Chondrocyte (in vitro differentiated cells): ENCODE measurements around the gene TMEM218. TPM values are rescaled to one million over a fixed set of nuclear protein-coding genes. Genes with fewer than 3 reads are reported as not detected.
A peak's percentile ranks its signal among the peaks of the same experiment; 100 is the strongest.

Experiments used
- DNase-seq: peaks from one replicate; pipeline ENCODE4 v3.0.0; 2021; ENCODE audit warnings: mixed read lengths, low spot score
- H3K27ac Mint-ChIP-seq: one replicate; pipeline ENCODE4 v1.8.0; 2021; ENCODE audit warnings: mild to moderate bottlenecking, moderate library complexity, mixed read lengths; ENCODE audit not compliant: unreplicated experiment
- H3K27me3 Mint-ChIP-seq: 2 replicates; pipeline ENCODE4 v1.8.0; 2021; ENCODE audit warnings: low read depth, mixed read lengths
- H3K36me3 Mint-ChIP-seq: 2 replicates; pipeline ENCODE4 v1.8.0; 2021; ENCODE audit warnings: low read depth, mixed read lengths
- H3K4me1 Mint-ChIP-seq: 2 replicates; pipeline ENCODE4 v1.8.0; 2021; ENCODE audit warnings: low read depth, mild to moderate bottlenecking, mixed read lengths
- H3K4me3 Mint-ChIP-seq: one replicate; pipeline ENCODE4 v1.8.0; 2021; ENCODE audit warnings: mild to moderate bottlenecking, moderate library complexity, mixed read lengths; ENCODE audit not compliant: unreplicated experiment
- H3K9me3 Mint-ChIP-seq: 2 replicates; pipeline ENCODE4 v1.8.0; 2021; ENCODE audit warnings: low read depth, mixed read lengths
- total RNA-seq: library from RNA; stranded (reverse); gene quantifications from 3 replicates; pipeline ENCODE4 v1.2.1, GENCODE V29; 2021
- TF ChIP-seq, protein P1 (sequence below): fragments of 200-600 bp; sonication (generic); IDR thresholded peaks from 2 replicates; pipeline ENCODE4 v1.5.0; 2021; ENCODE audit warnings: antibody characterized with exemption, mild to moderate bottlenecking, moderate library complexity

The TMEM218 gene
- total RNA-seq, 1 donor from 2014 or later, result 12.0 TPM

- Mint-ChIP-seq H3K27ac (no peak overlapping the region), H3K9me3 (no peaks in the 10 kb centered on the region), H3K36me3 (no peaks in the 10 kb centered on the region), H3K4me1 (peaks cover 19% of the 10 kb centered on the region), H3K27me3 (no peaks in the 10 kb centered on the region), H3K4me3 (no peak overlapping the region)
- no peak for DNase-seq
- TF ChIP-seq, protein P1, sequence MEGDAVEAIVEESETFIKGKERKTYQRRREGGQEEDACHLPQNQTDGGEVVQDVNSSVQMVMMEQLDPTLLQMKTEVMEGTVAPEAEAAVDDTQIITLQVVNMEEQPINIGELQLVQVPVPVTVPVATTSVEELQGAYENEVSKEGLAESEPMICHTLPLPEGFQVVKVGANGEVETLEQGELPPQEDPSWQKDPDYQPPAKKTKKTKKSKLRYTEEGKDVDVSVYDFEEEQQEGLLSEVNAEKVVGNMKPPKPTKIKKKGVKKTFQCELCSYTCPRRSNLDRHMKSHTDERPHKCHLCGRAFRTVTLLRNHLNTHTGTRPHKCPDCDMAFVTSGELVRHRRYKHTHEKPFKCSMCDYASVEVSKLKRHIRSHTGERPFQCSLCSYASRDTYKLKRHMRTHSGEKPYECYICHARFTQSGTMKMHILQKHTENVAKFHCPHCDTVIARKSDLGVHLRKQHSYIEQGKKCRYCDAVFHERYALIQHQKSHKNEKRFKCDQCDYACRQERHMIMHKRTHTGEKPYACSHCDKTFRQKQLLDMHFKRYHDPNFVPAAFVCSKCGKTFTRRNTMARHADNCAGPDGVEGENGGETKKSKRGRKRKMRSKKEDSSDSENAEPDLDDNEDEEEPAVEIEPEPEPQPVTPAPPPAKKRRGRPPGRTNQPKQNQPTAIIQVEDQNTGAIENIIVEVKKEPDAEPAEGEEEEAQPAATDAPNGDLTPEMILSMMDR, result no peak
Measured at GRCh38 chr11:125088123-125088522, 23.3 kb downstream of the TMEM218 start.

DNA sequence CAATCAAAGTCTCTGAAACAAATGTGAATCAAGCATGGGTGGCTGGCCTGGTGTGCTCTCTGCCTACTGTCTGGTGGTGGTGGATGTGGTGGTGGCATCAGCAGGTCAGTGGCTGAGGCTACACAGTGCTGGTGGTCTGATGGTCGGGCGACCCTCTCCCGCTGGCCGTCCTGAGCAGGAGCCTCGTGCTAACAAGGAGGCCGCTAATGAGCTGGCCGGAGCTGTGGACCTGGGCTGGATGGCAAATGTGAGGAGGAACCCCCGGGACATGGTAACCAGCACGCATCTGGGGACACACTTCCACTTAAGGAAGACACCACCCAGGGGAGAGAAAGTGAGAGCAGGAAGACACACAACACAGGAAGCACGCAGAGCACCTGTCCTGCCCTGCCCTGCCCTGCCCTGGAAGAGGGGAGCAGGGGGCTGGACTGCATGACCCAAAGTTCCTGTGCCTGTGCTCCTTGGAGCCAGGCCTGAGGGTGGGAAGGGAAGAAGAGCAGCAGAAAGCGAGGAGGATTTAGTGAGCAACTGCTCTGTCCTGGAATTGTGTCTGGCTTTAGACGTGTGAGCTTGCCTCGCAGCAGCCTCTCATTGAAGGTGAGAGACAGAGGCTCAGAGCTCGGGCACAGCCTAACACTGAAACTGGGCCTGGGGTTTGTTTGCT is 24.7 kb downstream of the TMEM218 start:
- Mint-ChIP-seq H3K27me3 (no peaks in the 10 kb centered on the region), H3K4me3 (no peak overlapping the region), H3K4me1 (peaks cover 18% of the 10 kb centered on the region), H3K9me3 (no peaks in the 10 kb centered on the region), H3K27ac (no peak overlapping the region), H3K36me3 (no peaks in the 10 kb centered on the region)
- TF ChIP-seq, protein P1, result no peak
- peak; percentile 64 for DNase-seq

DNA sequence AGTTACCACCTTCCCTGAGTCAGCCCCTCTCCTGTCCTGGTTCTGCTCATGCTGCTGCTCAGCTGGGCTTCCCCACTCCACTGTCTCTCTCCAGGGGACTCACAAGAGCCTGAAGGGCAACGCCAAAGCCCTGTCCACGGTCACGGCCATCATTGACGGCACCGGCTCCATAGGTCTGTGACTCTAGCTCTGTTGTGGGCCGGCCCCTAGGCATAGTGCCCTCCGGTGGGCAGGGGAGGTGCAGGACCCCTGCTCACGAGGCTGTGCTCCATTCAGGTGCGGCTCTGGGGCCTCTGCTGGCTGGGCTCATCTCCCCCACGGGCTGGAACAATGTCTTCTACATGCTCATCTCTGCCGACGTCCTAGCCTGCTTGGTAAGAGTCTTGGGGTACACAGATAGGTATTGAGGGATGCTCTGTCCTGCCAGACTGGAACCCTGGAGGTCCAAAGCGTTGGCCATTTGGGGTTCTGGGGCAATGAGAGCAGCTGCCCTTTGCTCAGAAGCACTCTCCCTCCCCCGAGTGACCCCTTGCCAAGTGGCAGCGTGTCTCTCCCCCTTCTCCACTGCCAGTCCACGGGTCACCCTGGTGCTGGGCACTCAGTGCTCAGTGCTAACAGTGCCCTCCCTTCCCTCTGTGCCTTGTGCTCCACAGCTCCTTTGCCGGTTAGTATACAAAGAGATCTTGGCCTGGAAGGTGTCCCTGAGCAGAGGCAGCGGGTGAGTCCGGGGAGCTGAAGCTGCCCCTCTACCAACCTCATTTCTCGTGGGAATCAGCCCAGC is 25.9 kb downstream of the TMEM218 start:
- Mint-ChIP-seq H3K27me3 (no peaks in the 10 kb centered on the region), H3K36me3 (no peaks in the 10 kb centered on the region), H3K27ac (no peak overlapping the region), H3K4me3 (no peak overlapping the region), H3K9me3 (no peaks in the 10 kb centered on the region), H3K4me1 (peaks cover 10% of the 10 kb centered on the region)
- peak; percentile 87 for DNase-seq
- TF ChIP-seq, protein P1, result no peak

DNA sequence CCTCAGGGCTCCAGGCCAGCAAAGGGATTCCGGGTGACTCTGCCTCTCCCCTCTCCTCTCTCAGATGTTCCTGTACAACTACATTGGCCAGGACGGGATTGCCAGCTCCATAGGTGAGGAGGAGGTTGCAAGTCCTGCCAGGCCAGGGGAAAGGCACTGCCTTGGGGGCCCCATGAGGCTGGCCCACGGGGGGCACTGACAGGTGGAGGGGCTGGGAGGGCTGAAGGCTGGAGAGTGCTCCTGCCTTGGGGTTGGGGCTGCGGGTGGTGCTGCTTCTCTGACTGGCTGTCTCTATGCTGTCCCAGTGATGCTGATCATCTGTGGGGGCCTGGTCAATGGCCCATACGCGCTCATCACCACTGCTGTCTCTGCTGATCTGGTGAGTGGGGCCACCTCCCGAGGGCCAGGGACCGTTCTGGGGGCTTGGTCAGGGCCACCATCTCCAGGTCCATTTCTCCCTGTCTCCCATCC is 26.6 kb downstream of the TMEM218 start:
- H3K4me3 Mint-ChIP-seq, result no peak overlapping the region
- H3K36me3 Mint-ChIP-seq, result no peaks in the 10 kb centered on the region
- H3K4me1 Mint-ChIP-seq, result peaks cover 10% of the 10 kb centered on the region
- DNase-seq, result peak; percentile 59
- TF ChIP-seq, protein P1, result no peak
- H3K27ac Mint-ChIP-seq, result no peak overlapping the region
- H3K27me3 Mint-ChIP-seq, result no peaks in the 10 kb centered on the region
- no peaks in the 10 kb centered on the region for H3K9me3 Mint-ChIP-seq

DNA sequence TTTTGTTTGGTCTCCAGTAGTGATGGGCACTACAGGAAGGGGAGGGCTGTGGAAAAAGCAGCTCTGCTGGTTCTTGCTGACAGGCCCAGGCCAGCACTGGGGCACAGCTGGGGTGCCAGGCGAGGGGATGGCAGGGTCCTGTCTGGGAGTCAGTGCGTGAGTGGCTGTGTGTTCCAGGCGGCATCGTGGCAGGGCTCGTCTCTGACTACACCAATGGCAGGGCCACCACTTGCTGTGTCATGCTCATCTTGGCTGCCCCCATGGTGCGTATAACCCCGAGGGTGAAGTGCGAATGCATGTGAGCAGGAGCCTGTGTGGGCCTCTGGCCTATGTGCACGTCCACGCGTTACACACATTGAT is 27.4 kb downstream of the TMEM218 start:
- H3K4me3 Mint-ChIP-seq, result no peak overlapping the region
- peak; percentile 43 for DNase-seq
- TF ChIP-seq, protein P1, result no peak
- no peak overlapping the region for H3K27ac Mint-ChIP-seq
- H3K9me3 Mint-ChIP-seq, result no peaks in the 10 kb centered on the region
- H3K4me1 Mint-ChIP-seq, result peaks cover 10% of the 10 kb centered on the region
- H3K27me3 Mint-ChIP-seq, result no peaks in the 10 kb centered on the region
- H3K36me3 Mint-ChIP-seq, result no peaks in the 10 kb centered on the region
